HTR-8/SVneo (cell line): ENCODE measurements around the gene KCNH4.
"Not testable (repeated sequence)": the region's sequence is repeated elsewhere in the genome, so short reads cannot be mapped to it uniquely, and the experiment has no call there.

Experiments
- DNase-seq: peaks from one replicate; pipeline ENCODE4 v3.0.0; 2011; ENCODE audit warnings: low spot score, mixed read lengths; ENCODE audit not compliant: insufficient read length
- FAIRE-seq: peaks from 2 replicates; lab custom pipeline; 2011; peaks lifted over from hg19 to GRCh38; lab: Jason Lieb, UNC

The KCNH4 gene

GRCh38 chr17:42180922-42181850 lies at the start of gene KCNH4:
TSS of gene KCNH4 (minus strand) at chr17:42181142. CDS start at chr17:42180945, 197 bp downstream.
- peak; percentile 65 for DNase-seq
- peak; percentile 66 for FAIRE-seq

- DNase-seq (no peak), FAIRE-seq (no peak)
Measured at GRCh38 chr17:42230225-42230624, 49.3 kb upstream of the KCNH4 start.

GRCh38 chr17:42227849-42228700 lies 47.1 kb upstream of the KCNH4 start:
- DNase-seq (no peak), FAIRE-seq (no peak)

GRCh38 chr17:42225646-42226045 lies 44.7 kb upstream of the KCNH4 start:
- no peak for FAIRE-seq
- no peak for DNase-seq

GRCh38 chr17:42224651-42225050 lies 43.7 kb upstream of the KCNH4 start:
- no peak for FAIRE-seq
- DNase-seq = no peak

GRCh38 chr17:42221886-42222745 lies 41.2 kb upstream of the KCNH4 start:
- FAIRE-seq (peak; percentile 99), DNase-seq (peak; percentile 67)

GRCh38 chr17:42219280-42219679 lies 38.3 kb upstream of the KCNH4 start:
- DNase-seq, FAIRE-seq: not testable (repeated sequence)

GRCh38 chr17:42214156-42214555 lies 33.2 kb upstream of the KCNH4 start:
- DNase-seq (no peak), FAIRE-seq (no peak)

- no peak for DNase-seq
- FAIRE-seq = no peak
Measured at GRCh38 chr17:42212382-42212781, 31.4 kb upstream of the KCNH4 start.

GRCh38 chr17:42211921-42212341 lies 31.0 kb upstream of the KCNH4 start:
- peak; percentile 89 for FAIRE-seq
- DNase-seq = not testable (repeated sequence)

- FAIRE-seq = no peak
- no peak for DNase-seq
Measured at GRCh38 chr17:42210046-42210445, 29.1 kb upstream of the KCNH4 start.

- not testable (repeated sequence) for FAIRE-seq, DNase-seq
Measured at GRCh38 chr17:42206153-42206612, 25.2 kb upstream of the KCNH4 start.

- no peak for DNase-seq
- FAIRE-seq = no peak
Measured at GRCh38 chr17:42203354-42203753, 22.4 kb upstream of the KCNH4 start.

- DNase-seq = no peak
- FAIRE-seq = no peak
Measured at GRCh38 chr17:42202696-42203095, 21.8 kb upstream of the KCNH4 start.

- FAIRE-seq = no peak
- no peak for DNase-seq
Measured at GRCh38 chr17:42202159-42202558, 21.2 kb upstream of the KCNH4 start.

GRCh38 chr17:42201458-42201772 lies 20.5 kb upstream of the KCNH4 start:
- DNase-seq = no peak
- peak; percentile 49 for FAIRE-seq

- FAIRE-seq = no peak
- DNase-seq = no peak
Measured at GRCh38 chr17:42200706-42201457, 19.9 kb upstream of the KCNH4 start.

GRCh38 chr17:42199416-42200011 lies 18.6 kb upstream of the KCNH4 start:
- no peak for FAIRE-seq
- no peak for DNase-seq

GRCh38 chr17:42198897-42199296 lies 18.0 kb upstream of the KCNH4 start:
- no peak for FAIRE-seq

More at GRCh38 chr17:42198897-42199296, 18.0 kb upstream of the KCNH4 start:
- DNase-seq = no peak
